ENCODE results near the gene DBN1.
A peak's percentile ranks its signal among the peaks of the same experiment; 100 is the strongest.

DBN1 gene

DNA sequence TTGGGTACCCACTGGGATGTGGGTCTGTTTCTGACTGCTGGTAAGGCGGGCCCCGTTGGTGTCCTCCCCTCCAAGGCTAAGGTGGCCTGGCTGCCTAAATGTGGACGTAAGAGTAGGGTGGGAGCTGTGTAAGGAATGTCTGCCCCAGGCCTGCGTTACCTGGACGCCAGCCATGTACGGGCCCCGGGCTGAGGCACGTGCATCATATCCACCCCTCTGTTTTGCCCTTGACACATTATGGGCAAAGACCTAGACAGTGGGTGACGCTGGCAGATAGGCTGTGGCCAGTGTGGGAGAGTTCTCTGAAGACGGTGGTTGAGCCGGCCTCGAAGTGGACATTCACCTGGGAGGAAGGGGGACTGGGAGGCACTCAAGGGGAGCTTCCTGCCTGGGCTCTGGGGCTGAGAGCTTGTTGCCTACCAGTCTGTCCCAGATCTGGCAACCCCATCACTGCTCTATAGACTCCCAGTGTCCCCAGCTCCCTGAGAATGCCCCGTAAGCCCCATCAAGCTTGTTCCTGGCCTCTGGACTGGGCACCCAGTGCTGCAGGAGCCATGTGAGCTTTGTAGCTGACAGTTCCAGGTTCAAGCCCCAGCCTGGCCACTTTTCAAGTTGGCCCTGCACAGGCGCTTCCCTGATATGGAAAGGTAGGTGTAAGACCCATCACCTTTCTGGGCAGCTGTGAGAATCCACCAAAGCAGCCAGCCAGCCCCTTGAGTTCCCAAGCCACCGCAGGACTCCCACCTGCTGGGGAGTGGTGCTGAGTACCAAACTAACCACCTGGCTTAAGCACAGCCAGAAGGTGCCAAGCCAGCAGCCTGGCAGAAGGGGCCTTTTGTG lies 30.1 kb downstream of the DBN1 start:
- H3K4me3 Mint-ChIP-seq: no peak overlapping the region
- H3K27me3 Mint-ChIP-seq: no peaks in the 10 kb centered on the region
- peak; percentile 48 for DNase-seq
- H3K9me3 Mint-ChIP-seq: no peaks in the 10 kb centered on the region
- peaks cover 56% of the 10 kb centered on the region for H3K36me3 Mint-ChIP-seq (ENCODE audit: low read depth)
- H3K4me1 Mint-ChIP-seq (ENCODE audit: low read depth): peaks cover 78% of the 10 kb centered on the region
- peak overlapping the region; percentile 50 for H3K27ac Mint-ChIP-seq

DNA sequence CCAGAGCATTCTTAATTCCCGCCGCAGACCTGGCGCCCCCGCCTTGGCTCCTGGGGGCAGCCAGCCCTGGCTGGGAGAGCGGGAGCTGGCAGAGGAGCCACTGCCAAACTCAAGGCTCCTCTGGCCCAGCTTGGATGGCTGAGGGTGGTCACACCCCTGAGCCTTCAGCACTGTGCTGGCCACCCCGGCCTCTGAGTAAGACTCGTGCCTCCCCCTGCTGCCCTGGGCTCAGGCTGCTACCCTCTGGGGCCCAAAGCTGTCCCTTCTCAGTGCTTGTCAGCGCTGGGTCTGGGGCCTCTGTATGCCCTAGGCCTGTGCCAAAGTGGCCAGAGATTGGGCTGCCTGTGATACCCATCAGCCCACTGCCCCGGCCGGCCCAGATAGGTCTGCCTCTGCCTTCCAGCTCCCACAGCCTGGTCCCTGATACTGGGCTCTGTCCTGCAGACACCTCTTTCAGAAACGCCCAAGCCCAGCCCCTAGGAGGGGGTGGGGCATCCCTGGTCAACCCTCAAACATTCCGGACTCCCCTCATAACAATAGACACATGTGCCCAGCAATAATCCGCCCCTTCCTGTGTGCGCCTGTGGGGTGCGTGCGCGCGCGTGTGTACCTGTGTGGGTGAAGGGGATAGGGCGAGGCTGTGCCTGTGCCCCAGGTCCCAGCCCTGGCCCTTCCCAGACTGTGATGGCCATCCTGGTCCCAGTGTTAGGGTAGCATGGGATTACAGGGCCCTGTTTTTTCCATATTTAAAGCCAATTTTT lies 31.2 kb downstream of the DBN1 start:
- peak overlapping the region; percentile 73 for H3K27ac Mint-ChIP-seq
- peaks cover 79% of the 10 kb centered on the region for H3K4me1 Mint-ChIP-seq (ENCODE audit: low read depth)
- H3K4me3 Mint-ChIP-seq: no peak overlapping the region
- H3K9me3 Mint-ChIP-seq: no peaks in the 10 kb centered on the region
- H3K36me3 Mint-ChIP-seq (ENCODE audit: low read depth): peaks cover 67% of the 10 kb centered on the region
- peak; percentile 35 for DNase-seq
- no peaks in the 10 kb centered on the region for H3K27me3 Mint-ChIP-seq

DNA sequence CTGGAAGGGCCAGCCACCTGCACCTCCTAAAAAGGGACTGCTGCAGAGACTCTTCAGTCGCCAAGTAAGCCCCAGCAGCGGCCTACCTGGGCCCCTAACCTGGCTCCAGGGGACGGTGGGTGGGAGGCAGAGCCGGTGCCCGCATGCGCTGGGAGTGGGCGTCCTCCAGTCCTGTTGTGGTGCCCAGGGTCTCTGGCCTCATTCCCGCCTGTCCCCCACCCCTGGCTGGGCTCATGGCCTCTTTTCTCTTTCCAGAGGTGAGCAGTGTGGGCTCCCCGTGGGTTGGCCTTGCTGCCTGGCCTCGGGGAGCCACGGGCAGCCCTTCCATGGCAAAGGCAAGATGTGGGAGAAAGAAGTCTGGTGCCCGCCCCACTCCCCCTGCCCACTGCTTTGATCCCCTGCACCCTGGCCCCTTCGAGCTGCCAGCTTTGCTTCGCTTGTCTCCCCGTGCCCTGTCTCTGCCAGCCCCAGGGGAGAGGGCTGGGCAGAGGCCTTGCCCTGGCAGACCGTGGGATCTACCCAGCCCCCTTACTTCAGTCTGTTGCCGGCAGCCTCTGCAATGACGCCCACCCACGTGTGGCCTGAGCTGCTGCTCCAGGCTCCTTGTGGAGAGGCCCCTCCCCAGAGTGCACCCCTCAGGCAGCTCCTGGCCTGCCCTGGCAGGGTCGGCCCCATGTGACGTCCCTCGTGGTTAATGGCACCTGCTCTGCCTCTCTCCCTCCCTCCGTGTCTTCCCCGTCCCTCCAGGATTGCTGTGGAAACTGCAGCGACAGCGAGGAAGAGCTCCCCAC lies 32.2 kb downstream of the DBN1 start:
- Mint-ChIP-seq H3K27me3 (no peaks in the 10 kb centered on the region), H3K9me3 (no peaks in the 10 kb centered on the region), H3K4me3 (no peak overlapping the region), H3K27ac (peak overlapping the region; percentile 73), H3K4me1 (ENCODE audit: low read depth) (peaks cover 83% of the 10 kb centered on the region), H3K36me3 (ENCODE audit: low read depth) (peaks cover 77% of the 10 kb centered on the region)
- peak; percentile 35 for DNase-seq

DNA sequence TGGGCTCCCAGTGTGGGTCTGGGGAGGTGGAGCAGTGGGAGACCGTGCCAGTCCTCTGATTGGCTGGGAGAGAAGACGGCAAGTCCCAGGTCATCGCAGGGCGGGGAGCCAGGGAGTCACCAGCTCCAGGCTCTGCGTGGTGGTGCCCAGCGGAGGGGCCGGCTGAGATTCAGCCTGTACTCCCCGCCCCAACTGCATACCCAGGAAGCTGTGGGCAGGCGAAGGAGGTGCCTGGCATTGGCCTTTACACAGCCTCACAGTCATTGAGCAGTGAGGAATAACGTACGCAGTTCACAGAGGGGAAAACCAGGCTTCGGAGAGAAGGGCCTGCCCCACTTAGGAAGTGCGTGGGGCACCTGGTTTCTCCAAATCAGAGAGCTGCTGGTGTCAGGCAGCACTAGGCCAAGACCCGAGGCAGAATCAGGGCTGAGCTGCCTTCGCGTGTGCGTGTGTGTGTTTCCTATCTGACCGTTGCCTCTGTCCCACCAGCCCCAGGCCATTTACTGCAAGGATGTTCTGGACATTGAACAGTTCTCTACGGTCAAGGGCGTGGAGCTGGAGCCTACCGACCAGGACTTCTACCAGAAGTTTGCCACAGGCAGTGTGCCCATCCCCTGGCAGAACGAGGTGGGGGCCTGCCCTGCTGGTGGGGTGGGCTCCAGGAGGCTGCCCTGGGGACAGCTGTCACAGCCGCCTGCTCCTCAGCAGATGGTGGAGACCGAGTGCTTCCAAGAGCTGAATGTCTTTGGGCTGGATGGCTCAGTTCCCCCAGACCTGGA lies 33.0 kb downstream of the DBN1 start:
- peaks cover 81% of the 10 kb centered on the region for H3K4me1 Mint-ChIP-seq (ENCODE audit: low read depth)
- H3K27ac Mint-ChIP-seq: peak overlapping the region; percentile 88
- no peaks in the 10 kb centered on the region for H3K27me3 Mint-ChIP-seq
- H3K9me3 Mint-ChIP-seq: no peaks in the 10 kb centered on the region
- peaks cover 84% of the 10 kb centered on the region for H3K36me3 Mint-ChIP-seq (ENCODE audit: low read depth)
- no peak overlapping the region for H3K4me3 Mint-ChIP-seq
- peak; percentile 66 for DNase-seq

DNA sequence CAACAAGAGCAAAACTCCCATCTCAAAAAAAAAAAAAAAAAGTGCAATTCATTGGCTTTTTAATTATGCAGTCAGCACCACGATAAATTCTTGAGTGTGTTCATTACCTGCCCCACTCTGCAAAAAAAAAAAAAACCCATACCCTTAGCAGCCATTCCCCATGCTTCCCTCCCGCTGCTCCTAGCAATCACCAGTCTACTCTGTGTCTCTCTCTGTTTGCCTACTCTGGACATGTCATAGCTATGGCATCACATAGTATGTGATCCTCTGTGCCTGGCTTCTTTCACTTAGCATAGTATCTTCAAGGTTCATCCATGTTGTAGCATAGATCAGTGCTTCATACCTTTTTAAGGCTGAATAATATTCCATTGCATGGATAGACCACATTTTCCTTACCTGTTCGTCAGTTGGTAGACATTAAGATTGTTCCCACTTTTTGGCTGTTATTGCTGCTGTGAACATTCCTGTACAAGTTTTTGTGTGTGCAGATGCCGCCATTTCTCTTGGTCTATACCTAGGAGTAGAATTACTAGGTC lies 33.8 kb downstream of the DBN1 start:
- Mint-ChIP-seq H3K4me3 (no peak overlapping the region), H3K27ac (peak overlapping the region; percentile 88), H3K27me3 (no peaks in the 10 kb centered on the region), H3K9me3 (no peaks in the 10 kb centered on the region), H3K36me3 (ENCODE audit: low read depth) (peaks cover 91% of the 10 kb centered on the region), H3K4me1 (ENCODE audit: low read depth) (peaks cover 81% of the 10 kb centered on the region)
- DNase-seq: no peak

DNA sequence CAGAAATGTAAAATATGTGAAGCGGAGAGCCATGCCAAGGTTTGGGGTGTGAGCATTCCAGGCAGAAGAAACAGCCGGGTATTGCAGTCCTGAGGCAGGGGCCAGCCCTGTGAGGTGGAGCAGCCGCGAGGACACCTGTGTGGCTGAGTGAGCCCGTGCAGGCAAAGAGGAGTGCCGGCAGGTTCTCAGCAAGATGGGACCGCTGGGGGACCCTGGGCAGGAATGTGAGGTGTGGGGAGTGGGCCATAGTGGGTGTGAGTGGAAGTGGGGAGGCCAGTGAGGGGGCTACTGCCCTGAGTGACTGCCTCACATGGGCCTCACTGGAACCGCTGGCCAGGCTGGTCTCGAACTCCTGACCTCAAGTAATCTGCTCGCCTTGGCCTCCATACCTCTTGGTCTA lies 35.0 kb downstream of the DBN1 start:
- H3K36me3 Mint-ChIP-seq (ENCODE audit: low read depth): peaks cover 95% of the 10 kb centered on the region
- H3K27me3 Mint-ChIP-seq: no peaks in the 10 kb centered on the region
- H3K4me1 Mint-ChIP-seq (ENCODE audit: low read depth): peaks cover 80% of the 10 kb centered on the region
- peak overlapping the region; percentile 87 for H3K27ac Mint-ChIP-seq
- no peak overlapping the region for H3K4me3 Mint-ChIP-seq
- no peaks in the 10 kb centered on the region for H3K9me3 Mint-ChIP-seq
- DNase-seq: no peak

DNA sequence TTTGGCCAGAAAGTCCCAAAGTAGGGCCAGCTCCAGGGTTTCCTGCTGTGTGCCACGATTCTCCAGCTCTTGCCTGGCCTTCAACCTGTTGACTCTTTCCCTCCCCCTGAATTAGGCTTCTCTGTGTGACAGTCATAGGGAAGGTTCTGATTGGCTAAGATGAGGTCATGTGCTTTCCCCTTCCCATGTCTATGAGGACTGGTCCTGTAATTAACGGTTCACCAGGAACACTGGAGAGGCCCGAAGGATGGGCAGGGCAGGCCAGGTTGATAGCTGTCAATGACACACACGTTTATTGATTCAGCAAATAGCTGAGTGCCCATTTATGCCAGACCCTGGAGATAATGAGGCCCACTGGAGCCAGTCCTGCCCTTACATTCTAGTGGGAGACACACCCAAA lies 35.8 kb downstream of the DBN1 start:
- H3K36me3 Mint-ChIP-seq (ENCODE audit: low read depth): peaks cover 96% of the 10 kb centered on the region
- no peaks in the 10 kb centered on the region for H3K27me3 Mint-ChIP-seq

DNA sequence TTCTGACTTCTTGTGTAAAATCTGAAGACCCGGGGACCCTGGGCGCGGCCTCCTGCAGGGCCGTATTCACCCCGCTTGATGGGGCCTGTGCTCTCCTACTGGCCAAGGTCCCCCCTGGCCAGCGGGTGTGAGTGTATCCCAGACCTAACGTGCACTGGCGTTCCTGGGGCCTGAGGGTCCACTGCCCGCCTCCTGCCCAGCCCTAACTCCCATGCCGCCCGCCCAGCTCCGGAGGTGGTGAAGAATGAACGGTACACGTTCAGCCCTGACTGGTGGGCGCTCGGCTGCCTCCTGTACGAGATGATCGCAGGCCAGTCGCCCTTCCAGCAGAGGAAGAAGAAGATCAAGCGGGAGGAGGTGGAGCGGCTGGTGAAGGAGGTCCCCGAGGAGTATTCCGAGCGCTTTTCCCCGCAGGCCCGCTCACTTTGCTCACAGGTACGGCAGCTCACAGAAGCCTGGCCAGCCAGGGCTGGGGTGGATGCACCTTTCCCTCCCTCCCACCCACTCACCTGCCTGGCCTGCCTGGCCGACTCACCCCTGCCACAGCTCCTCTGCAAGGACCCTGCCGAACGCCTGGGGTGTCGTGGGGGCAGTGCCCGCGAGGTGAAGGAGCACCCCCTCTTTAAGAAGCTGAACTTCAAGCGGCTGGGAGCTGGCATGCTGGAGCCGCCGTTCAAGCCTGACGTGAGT lies 37.4 kb downstream of the DBN1 start:
- Mint-ChIP-seq H3K4me3 (no peak overlapping the region), H3K27me3 (no peaks in the 10 kb centered on the region), H3K9me3 (no peaks in the 10 kb centered on the region), H3K36me3 (ENCODE audit: low read depth) (peaks cover 96% of the 10 kb centered on the region), H3K4me1 (ENCODE audit: low read depth) (peaks cover 86% of the 10 kb centered on the region), H3K27ac (peak overlapping the region; percentile 87)
- no peak for DNase-seq

More for the DNA sequence above, 35.8 kb downstream of the DBN1 start:
- peaks cover 82% of the 10 kb centered on the region for H3K4me1 Mint-ChIP-seq (ENCODE audit: low read depth)
- H3K4me3 Mint-ChIP-seq: no peak overlapping the region
- DNase-seq: no peak
- H3K9me3 Mint-ChIP-seq: no peaks in the 10 kb centered on the region
- H3K27ac Mint-ChIP-seq: peak overlapping the region; percentile 87

DNA sequence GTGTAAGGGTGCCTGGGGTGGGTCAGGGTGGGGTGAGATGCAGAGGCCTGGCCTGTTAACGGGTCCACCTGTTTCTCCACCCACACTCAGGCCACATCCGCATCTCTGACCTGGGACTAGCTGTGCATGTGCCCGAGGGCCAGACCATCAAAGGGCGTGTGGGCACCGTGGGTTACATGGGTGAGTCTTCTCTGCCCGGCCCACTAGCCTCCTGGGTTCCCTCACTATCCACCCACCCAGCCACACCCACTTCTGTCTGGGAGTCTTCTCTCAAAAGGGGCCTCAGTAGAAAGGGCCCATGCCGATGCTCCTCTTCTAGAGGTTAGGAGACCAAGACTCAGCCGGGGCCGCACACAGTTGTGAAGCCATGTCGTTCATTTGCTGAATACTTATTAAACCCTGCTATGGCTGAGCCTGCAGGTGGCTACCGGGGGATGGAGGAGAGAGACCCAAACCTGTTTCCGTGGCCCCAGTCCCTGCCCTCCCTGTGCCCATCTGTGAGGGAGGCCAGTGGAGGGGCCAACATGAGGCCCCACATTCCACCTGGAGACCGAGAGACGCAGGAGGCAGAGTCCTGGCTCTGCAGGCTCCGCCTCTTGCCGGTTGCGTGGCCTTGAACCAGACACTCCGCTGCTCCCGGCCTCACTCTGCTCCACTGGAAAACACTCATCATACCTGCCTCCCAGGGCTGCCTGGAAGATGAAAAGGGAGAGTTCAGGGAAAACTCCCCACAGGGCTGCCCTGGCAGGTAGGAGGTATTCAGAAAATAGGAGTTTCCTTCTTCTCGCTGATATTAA lies 38.3 kb downstream of the DBN1 start:
- H3K27ac Mint-ChIP-seq: peak overlapping the region; percentile 75
- no peaks in the 10 kb centered on the region for H3K27me3 Mint-ChIP-seq
- H3K36me3 Mint-ChIP-seq (ENCODE audit: low read depth): peaks cover 98% of the 10 kb centered on the region
- H3K4me3 Mint-ChIP-seq: no peak overlapping the region
- peaks cover 88% of the 10 kb centered on the region for H3K4me1 Mint-ChIP-seq (ENCODE audit: low read depth)
- H3K9me3 Mint-ChIP-seq: no peaks in the 10 kb centered on the region
- DNase-seq: no peak

DNA sequence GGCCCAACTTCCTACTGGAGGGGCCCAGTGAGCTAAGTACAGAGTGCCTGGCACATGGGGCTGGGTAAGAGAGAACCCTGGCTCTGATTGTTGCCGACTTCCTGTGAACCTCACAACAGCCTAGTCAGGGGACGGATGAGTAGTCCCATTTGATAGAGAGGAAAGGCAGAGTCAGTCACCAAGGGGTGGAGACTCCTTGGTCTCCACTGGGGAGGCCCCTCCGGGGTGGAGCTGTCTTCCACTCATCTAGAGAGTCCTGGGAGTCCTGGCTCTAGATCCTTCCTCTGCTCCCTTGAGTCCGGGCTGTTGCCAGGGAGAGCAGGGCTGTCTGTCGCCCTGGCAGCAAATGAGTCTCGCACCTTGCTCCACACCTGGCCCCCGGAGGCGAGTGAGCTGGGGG lies 39.0 kb downstream of the DBN1 start:
- H3K4me1 Mint-ChIP-seq (ENCODE audit: low read depth): peaks cover 88% of the 10 kb centered on the region

DNA sequence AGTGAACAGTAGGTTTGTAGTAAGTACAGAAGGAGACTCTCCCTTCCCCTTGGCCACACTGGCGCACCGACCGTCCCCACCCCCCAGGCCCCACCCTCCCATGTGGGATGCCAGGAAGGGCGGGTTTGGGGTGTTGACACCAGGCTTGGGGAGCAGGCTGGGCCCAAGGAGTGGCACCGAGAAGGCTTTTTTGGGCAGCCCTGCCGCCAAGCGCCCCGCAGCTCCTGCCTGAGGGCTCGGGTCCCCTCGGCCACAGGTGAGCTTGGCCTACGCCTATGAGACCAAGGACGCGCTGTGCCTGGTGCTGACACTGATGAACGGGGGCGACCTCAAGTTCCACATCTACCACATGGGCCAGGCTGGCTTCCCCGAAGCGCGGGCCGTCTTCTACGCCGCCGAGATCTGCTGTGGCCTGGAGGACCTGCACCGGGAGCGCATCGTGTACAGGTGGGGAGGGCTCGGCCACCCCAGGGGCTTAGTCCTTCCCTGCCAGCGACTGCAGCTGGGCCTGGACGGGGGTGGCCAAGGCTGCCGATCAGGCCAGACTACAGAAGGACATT lies 39.7 kb downstream of the DBN1 start:
- H3K4me3 Mint-ChIP-seq: peak overlapping the region; percentile 92
- peak; percentile 32 for DNase-seq
- no peaks in the 10 kb centered on the region for H3K27me3 Mint-ChIP-seq
- H3K9me3 Mint-ChIP-seq: no peaks in the 10 kb centered on the region
- H3K4me1 Mint-ChIP-seq (ENCODE audit: low read depth): peaks cover 90% of the 10 kb centered on the region
- peaks cover 98% of the 10 kb centered on the region for H3K36me3 Mint-ChIP-seq (ENCODE audit: low read depth)
- peak overlapping the region; percentile 96 for H3K27ac Mint-ChIP-seq

More for the DNA sequence above, 39.0 kb downstream of the DBN1 start:
- peaks cover 98% of the 10 kb centered on the region for H3K36me3 Mint-ChIP-seq (ENCODE audit: low read depth)
- no peaks in the 10 kb centered on the region for H3K27me3 Mint-ChIP-seq
- peak; percentile 67 for DNase-seq
- peak overlapping the region; percentile 96 for H3K27ac Mint-ChIP-seq
- no peaks in the 10 kb centered on the region for H3K9me3 Mint-ChIP-seq
- peak overlapping the region; percentile 59 for H3K4me3 Mint-ChIP-seq

DNA sequence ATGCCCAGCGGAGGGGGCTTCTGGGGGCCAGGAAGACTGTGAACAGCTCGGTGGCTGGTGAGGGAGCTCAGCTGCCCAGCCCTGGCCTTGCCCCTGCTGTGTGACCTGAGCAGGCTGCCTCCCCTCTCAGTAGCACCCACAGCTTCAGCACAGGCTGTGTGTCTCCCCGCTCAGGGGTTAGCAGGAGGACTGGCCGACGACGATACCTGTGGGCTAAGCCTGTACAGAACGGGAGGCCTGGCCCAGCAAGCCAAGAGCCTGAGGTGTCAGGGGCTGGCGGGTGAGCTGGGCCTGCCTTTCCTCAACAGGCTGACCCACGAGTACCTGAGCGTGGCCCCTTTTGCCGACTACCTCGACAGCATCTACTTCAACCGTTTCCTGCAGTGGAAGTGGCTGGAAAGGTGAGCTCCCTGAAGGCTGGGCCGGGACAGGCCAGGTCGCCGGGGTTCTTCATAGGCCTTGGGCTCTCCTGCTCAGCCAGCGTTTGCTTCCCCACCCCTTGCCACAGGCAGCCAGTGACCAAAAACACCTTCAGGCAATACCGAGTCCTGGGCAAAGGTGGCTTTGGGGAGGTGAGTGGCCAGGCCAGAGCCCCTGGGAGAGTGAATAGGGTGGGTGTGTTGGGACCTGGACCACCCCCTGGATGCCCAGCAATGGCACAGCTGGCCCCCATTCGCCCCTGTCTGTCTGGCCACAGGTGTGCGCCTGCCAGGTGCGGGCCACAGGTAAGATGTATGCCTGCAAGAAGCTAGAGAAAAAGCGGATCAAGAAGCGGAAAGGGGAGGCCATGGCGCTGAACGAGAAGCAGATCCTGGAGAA lies 40.4 kb downstream of the DBN1 start:
- Mint-ChIP-seq H3K4me1 (ENCODE audit: low read depth) (peaks cover 90% of the 10 kb centered on the region), H3K36me3 (ENCODE audit: low read depth) (peaks cover 98% of the 10 kb centered on the region)

More for the DNA sequence above, 40.4 kb downstream of the DBN1 start:
- peak overlapping the region; percentile 96 for H3K27ac Mint-ChIP-seq
- peak overlapping the region; percentile 92 for H3K4me3 Mint-ChIP-seq
- no peaks in the 10 kb centered on the region for H3K27me3 Mint-ChIP-seq
- peak; percentile 39 for DNase-seq
- no peaks in the 10 kb centered on the region for H3K9me3 Mint-ChIP-seq
